ENCODE measurements around the gene HTT. TPM values are rescaled to one million over a fixed set of nuclear protein-coding genes. Genes with fewer than 3 reads are reported as not detected.

The HTT gene
- total RNA-seq, 2 donors from 2014 or later: 56.3 to 89.5 TPM

GRCh38 chr4:3287271-3287971 lies 212.9 kb downstream of the HTT start:
- DNase-seq (ENCODE audit: low spot score) (no peak), ATAC-seq (ENCODE audit: insufficient number of reproducible peaks, low FRiP score, low read depth) (no peak)
- Histone ChIP-seq H3K27me3 (replicated peaks; ENCODE audit: insufficient read depth) (peaks cover 5% of the 10 kb centered on the region), H3K9me3 (no peaks in the 10 kb centered on the region), H3K36me3 (no peaks in the 10 kb centered on the region), H3K4me3 (no peak overlapping the region), H3K27ac (no peak overlapping the region), H3K4me1 (ENCODE audit: control insufficient read depth in 1 of 2, low read depth in 2 of 2) (peaks cover 5 to 18% of the 10 kb centered on the region in 2 donors)
- TF ChIP-seq, protein P1, sequence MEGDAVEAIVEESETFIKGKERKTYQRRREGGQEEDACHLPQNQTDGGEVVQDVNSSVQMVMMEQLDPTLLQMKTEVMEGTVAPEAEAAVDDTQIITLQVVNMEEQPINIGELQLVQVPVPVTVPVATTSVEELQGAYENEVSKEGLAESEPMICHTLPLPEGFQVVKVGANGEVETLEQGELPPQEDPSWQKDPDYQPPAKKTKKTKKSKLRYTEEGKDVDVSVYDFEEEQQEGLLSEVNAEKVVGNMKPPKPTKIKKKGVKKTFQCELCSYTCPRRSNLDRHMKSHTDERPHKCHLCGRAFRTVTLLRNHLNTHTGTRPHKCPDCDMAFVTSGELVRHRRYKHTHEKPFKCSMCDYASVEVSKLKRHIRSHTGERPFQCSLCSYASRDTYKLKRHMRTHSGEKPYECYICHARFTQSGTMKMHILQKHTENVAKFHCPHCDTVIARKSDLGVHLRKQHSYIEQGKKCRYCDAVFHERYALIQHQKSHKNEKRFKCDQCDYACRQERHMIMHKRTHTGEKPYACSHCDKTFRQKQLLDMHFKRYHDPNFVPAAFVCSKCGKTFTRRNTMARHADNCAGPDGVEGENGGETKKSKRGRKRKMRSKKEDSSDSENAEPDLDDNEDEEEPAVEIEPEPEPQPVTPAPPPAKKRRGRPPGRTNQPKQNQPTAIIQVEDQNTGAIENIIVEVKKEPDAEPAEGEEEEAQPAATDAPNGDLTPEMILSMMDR (IDR thresholded peaks at IDR 0.05): no peak

DNA sequence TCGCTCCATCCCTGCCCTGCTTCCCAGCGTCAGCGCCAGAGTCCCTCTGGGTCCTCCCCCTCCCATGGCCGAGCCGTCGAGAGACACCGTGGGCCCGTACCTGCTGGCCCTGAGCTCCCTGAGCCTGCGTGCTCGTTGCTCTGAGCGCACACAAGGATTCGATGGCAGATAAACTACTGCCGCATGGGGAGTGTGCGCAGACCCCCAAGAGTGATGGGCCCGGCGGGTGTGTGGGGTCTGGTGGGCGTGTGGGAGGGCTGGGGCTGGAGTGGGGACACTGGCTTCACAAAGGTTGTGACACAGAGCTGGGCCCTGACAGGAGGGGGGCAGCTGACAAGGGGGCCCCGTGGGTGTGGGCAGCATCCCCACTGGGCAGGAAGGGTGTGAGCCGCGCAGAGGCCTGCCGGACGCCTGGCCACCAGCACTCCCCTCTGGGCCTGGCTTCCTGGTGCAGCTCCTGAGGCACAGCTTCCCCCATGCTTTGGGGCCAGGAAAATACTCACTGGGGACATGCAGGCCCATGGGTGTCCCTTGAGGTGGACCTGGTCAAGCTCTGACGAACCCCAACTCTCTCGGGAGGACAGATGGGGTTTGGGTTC lies 213.6 kb downstream of the HTT start:
- peaks cover 5 to 18% of the 10 kb centered on the region in 2 donors for H3K4me1 ChIP-seq (ENCODE audit: control insufficient read depth in 1 of 2, low read depth in 2 of 2)
- H3K9me3 ChIP-seq: no peaks in the 10 kb centered on the region
- TF ChIP-seq, protein P1 (IDR thresholded peaks at IDR 0.05): no peak
- H3K27ac ChIP-seq: no peak overlapping the region
- no peaks in the 10 kb centered on the region for H3K36me3 ChIP-seq
- no peak overlapping the region for H3K4me3 ChIP-seq
- DNase-seq (ENCODE audit: low spot score) (no peak), ATAC-seq (ENCODE audit: insufficient number of reproducible peaks, low FRiP score, low read depth) (no peak)
- H3K27me3 ChIP-seq (replicated peaks; ENCODE audit: insufficient read depth): peaks cover 5% of the 10 kb centered on the region

DNA sequence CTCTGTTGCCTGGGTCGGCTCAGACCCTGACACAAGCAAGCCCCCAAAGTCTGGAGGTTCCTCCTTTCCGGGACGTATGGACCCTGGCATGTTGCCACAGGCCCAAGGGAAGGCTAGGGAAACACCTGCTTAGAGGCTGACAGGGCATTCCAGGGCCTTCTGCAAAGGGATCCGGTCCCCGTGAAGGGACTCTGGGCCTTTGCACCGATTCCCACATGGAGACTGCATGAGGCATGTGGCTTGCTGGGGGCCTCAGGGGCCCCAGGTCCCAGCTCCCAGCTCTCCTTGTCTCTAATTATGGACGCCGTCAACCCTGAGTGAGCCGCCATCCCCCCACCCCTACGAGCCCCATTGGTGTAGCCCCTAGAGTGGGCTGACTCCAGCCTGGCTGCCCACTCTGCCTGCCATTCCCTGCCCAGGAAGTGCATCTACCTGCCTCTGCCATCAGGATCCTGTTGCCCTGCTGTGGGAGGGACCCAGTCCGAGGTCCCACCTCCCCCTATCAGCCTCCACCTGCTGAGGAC lies 214.2 kb downstream of the HTT start:
- no peak for ATAC-seq (ENCODE audit: insufficient number of reproducible peaks, low FRiP score, low read depth)
- Histone ChIP-seq H3K27ac (no peak overlapping the region), H3K36me3 (no peaks in the 10 kb centered on the region), H3K4me3 (no peak overlapping the region), H3K27me3 (replicated peaks; ENCODE audit: insufficient read depth) (peaks cover 5% of the 10 kb centered on the region), H3K9me3 (no peaks in the 10 kb centered on the region), H3K4me1 (ENCODE audit: control insufficient read depth in 1 of 2, low read depth in 2 of 2) (peaks cover 5 to 18% of the 10 kb centered on the region in 2 donors)
- DNase-seq (ENCODE audit: low spot score): no peak
- TF ChIP-seq, protein P1 (IDR thresholded peaks at IDR 0.05): no peak

DNA sequence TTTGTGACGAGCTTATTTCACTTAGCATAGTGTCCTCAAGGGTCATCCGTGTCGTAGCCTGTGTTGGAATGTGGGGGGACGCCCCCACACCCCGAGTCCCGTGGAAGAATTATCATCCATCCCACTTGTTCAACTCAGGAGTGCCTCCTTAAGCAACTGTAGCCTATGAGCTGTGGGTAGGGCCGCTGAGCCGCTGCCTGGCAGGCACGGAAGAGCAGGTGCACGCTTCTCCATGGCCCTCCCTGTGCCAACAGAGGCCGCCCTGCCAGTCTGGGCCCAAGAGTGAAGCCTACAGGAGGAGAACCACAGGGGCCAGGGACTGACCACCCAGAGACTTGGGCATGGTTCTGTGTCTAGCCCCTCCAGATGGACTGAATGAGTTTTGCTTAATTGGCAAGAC lies 216.0 kb downstream of the HTT start:
- Histone ChIP-seq H3K9me3 (no peaks in the 10 kb centered on the region), H3K4me3 (no peak overlapping the region), H3K27ac (no peak overlapping the region), H3K36me3 (no peaks in the 10 kb centered on the region), H3K27me3 (replicated peaks; ENCODE audit: insufficient read depth) (peaks cover 5% of the 10 kb centered on the region), H3K4me1 (ENCODE audit: control insufficient read depth in 1 of 2, low read depth in 2 of 2) (peaks cover 5 to 17% of the 10 kb centered on the region in 2 donors)
- TF ChIP-seq, protein P1 (IDR thresholded peaks at IDR 0.05): no peak
- DNase-seq (ENCODE audit: low spot score) (no peak), ATAC-seq (ENCODE audit: insufficient number of reproducible peaks, low FRiP score, low read depth) (no peak)

DNA sequence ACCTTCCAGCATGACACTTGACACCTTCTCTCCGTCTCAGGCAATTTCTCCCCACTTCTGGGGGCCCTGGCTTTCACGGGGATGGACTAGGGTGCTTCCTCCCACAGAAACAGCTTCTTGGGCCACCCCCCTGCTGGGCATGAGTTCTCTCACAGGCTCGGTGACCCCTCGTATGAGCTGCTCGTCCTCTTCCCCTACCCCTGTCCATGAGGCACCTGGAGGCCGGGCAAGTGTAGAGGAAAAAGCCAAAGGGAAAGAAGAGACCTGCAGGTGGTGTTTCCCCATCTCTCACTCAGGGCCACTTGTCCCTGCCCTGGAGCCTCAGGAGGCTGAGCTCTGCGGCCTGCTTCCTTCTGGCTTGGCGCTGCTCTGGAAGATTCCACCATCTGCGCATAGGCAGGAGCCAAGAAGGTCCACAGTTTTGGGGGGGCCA lies 216.4 kb downstream of the HTT start:
- no peak for ATAC-seq (ENCODE audit: insufficient number of reproducible peaks, low FRiP score, low read depth)
- Histone ChIP-seq H3K9me3 (no peaks in the 10 kb centered on the region), H3K27ac (no peak overlapping the region), H3K4me3 (no peak overlapping the region), H3K4me1 (ENCODE audit: control insufficient read depth in 1 of 2, low read depth in 2 of 2) (peaks cover 5 to 13% of the 10 kb centered on the region in 2 donors), H3K36me3 (no peaks in the 10 kb centered on the region), H3K27me3 (replicated peaks; ENCODE audit: insufficient read depth) (peaks cover 5% of the 10 kb centered on the region)
- DNase-seq (ENCODE audit: low spot score): no peak
- TF ChIP-seq, protein P1 (IDR thresholded peaks at IDR 0.05): no peak

Measured in thoracic aorta (tissue), 2 donors.